Neural cell (in vitro differentiated cells): ENCODE measurements around the gene RAMP3. TPM values are rescaled to one million over a fixed set of nuclear protein-coding genes. Genes with fewer than 3 reads are reported as not detected.

ENCODE experiments used
- H2AFZ ChIP-seq: fragments of 200-600, 300-800 bp; sonication (generic), shearing (Covaris generic); 2 replicates; pipeline ENCODE4 v1.6.0; 2014; ENCODE audit warnings: low read depth, mild to moderate bottlenecking, antibody characterized with exemption, low read length, moderate library complexity
- H3F3A ChIP-seq: fragments of 200-600 bp; shearing (Covaris generic); 2 replicates; pipeline ENCODE4 v1.6.1; 2016; ENCODE audit warnings: mild to moderate bottlenecking, moderate library complexity, mixed read lengths, antibody characterized with exemption, low read length; ENCODE audit not compliant: insufficient read depth, poor library complexity, severe bottlenecking
- H3K27ac ChIP-seq: fragments of 200-600, 300-800 bp; sonication (generic), shearing (Covaris generic); 2 replicates; pipeline ENCODE4 v1.5.1; 2014; ENCODE audit warnings: mild to moderate bottlenecking, low read length, moderate library complexity
- H3K27me3 ChIP-seq: fragments of 300-800, 200-600 bp; sonication (generic), shearing (Covaris generic); 2 replicates; pipeline ENCODE4 v1.6.0; 2014; ENCODE audit warnings: mild to moderate bottlenecking, low read depth, low read length, moderate library complexity; ENCODE audit not compliant: insufficient read depth
- H3K36me3 ChIP-seq: fragments of 300-800, 200-600 bp; sonication (generic), shearing (Covaris generic); 2 replicates; pipeline ENCODE4 v1.5.1; 2014; ENCODE audit warnings: mild to moderate bottlenecking, antibody characterized with exemption, low read length, moderate library complexity; ENCODE audit not compliant: insufficient read depth
- H3K4me2 ChIP-seq: fragments of 300-800, 200-600 bp; sonication (generic), shearing (Covaris generic); 2 replicates; pipeline ENCODE4 v1.6.0; 2014; ENCODE audit warnings: mild to moderate bottlenecking, low read length
- H3K4me3 ChIP-seq: fragments of 300-800, 200-600 bp; sonication (generic), shearing (Covaris generic); 2 replicates; pipeline ENCODE4 v1.5.1; 2014; ENCODE audit warnings: mild to moderate bottlenecking, low read length, moderate library complexity
- H3K79me2 ChIP-seq: fragments of 200-600 bp; shearing (Covaris generic); replicated peaks from 2 replicates; pipeline ENCODE4 v1.6.0; 2014; ENCODE audit warnings: mild to moderate bottlenecking, low read length, moderate library complexity; ENCODE audit not compliant: insufficient read depth
- H3K9ac ChIP-seq: fragments of 300-800, 200-600 bp; sonication (generic), shearing (Covaris generic); 2 replicates; pipeline ENCODE4 v1.6.1; 2016; ENCODE audit warnings: mild to moderate bottlenecking, low read length, mixed read lengths
- H3K9me2 ChIP-seq: fragments of 200-600 bp; shearing (Covaris generic); 2 replicates; pipeline ENCODE4 v1.6.1; 2016; ENCODE audit warnings: mild to moderate bottlenecking, low read length, mixed read lengths; ENCODE audit not compliant: insufficient read depth
- H3K9me3 ChIP-seq: fragments of 200-600, 300-800 bp; sonication (generic), shearing (Covaris generic); 2 replicates; pipeline ENCODE4 v1.6.1; 2016; ENCODE audit warnings: mild to moderate bottlenecking, mixed run types, low read length, moderate library complexity, mixed read lengths
- H4K20me1 ChIP-seq: fragments of 200-600 bp; shearing (Covaris generic); 2 replicates; pipeline ENCODE4 v1.6.1; 2016; ENCODE audit warnings: mild to moderate bottlenecking, mixed run types; ENCODE audit not compliant: insufficient read depth
- CTCF ChIP-seq: fragments of 450-650 bp; IDR thresholded peaks from 2 replicates; pipeline ENCODE4 v1.5.1; 2014; ENCODE audit warnings: antibody characterized with exemption, mild to moderate bottlenecking, moderate library complexity; ENCODE audit not compliant: poor library complexity, severe bottlenecking
- EP300 ChIP-seq: fragments of 450-650 bp; conservative IDR thresholded peaks from 2 replicates; pipeline ENCODE4 v1.6.1; 2014; ENCODE audit warnings: antibody characterized with exemption, mild to moderate bottlenecking, moderate library complexity; ENCODE audit not compliant: poor library complexity, severe bottlenecking
- EZH2 ChIP-seq: fragments of 200-600, 300-800 bp; shearing (Covaris generic), sonication (generic); IDR thresholded peaks from 2 replicates; pipeline ENCODE4 v1.6.1; 2014; ENCODE audit warnings: antibody characterized with exemption, low read length, borderline replicate concordance, mild to moderate bottlenecking; ENCODE audit not compliant: insufficient read depth, poor library complexity, severe bottlenecking
- MXI1 ChIP-seq: fragments of 450-650 bp; conservative IDR thresholded peaks from 2 replicates; pipeline ENCODE4 v1.6.1; 2014; ENCODE audit warnings: antibody characterized with exemption, mild to moderate bottlenecking; ENCODE audit not compliant: poor library complexity, severe bottlenecking
- POLR2AphosphoS5 ChIP-seq: IDR thresholded peaks from 2 replicates; pipeline ENCODE4 v1.6.1; 2012
- RAD21 ChIP-seq: fragments of 450-650 bp; conservative IDR thresholded peaks from 2 replicates; pipeline ENCODE4 v1.6.1; 2014; ENCODE audit warnings: antibody characterized with exemption, mild to moderate bottlenecking, moderate library complexity
- REST ChIP-seq: IDR thresholded peaks from 2 replicates; pipeline ENCODE4 v1.6.1; 2012; ENCODE audit warnings: borderline replicate concordance
- SMC3 ChIP-seq: fragments of 450-650 bp; conservative IDR thresholded peaks from 2 replicates; pipeline ENCODE4 v1.6.1; 2014; ENCODE audit warnings: antibody characterized with exemption, mild to moderate bottlenecking, moderate library complexity; ENCODE audit not compliant: poor library complexity
- TAF1 ChIP-seq: IDR thresholded peaks from 2 replicates; pipeline ENCODE4 v1.6.1; 2012; ENCODE audit warnings: low read depth
- polyA plus RNA-seq: library from polyadenylated mRNA; depleted of rRNA; stranded (reverse); fragments of >200 nt; gene quantifications from 2 replicates; pipeline ENCODE4 v1.2.3, GENCODE V29; 2014

Gene RAMP3
- polyA plus RNA-seq, 1 donor from 2014 or later, result not detected

- Histone ChIP-seq H3K4me2 (no peak overlapping the region), H3K4me3 (no peak overlapping the region), H3K9me2 (no peaks in the 10 kb centered on the region), H3F3A (no peaks in the 10 kb centered on the region), H2AFZ (no peak overlapping the region), H3K9me3 (no peaks in the 10 kb centered on the region), H3K27ac (no peak overlapping the region), H3K79me2 (no peaks in the 10 kb centered on the region), H4K20me1 (no peaks in the 10 kb centered on the region), H3K27me3 (no peaks in the 10 kb centered on the region), H3K9ac (no peak overlapping the region), H3K36me3 (no peaks in the 10 kb centered on the region)
- TF ChIP-seq POLR2AphosphoS5, result no peak
- no peak for TF ChIP-seq RAD21
- TF ChIP-seq TAF1, result no peak
- no peak for TF ChIP-seq REST
- no peak for TF ChIP-seq MXI1
- TF ChIP-seq EP300, result no peak
- TF ChIP-seq EZH2, result no peak
- TF ChIP-seq CTCF, result no peak
- TF ChIP-seq SMC3, result no peak
Measured at GRCh38 chr7:45183711-45184210, 26.2 kb downstream of the RAMP3 start.

DNA sequence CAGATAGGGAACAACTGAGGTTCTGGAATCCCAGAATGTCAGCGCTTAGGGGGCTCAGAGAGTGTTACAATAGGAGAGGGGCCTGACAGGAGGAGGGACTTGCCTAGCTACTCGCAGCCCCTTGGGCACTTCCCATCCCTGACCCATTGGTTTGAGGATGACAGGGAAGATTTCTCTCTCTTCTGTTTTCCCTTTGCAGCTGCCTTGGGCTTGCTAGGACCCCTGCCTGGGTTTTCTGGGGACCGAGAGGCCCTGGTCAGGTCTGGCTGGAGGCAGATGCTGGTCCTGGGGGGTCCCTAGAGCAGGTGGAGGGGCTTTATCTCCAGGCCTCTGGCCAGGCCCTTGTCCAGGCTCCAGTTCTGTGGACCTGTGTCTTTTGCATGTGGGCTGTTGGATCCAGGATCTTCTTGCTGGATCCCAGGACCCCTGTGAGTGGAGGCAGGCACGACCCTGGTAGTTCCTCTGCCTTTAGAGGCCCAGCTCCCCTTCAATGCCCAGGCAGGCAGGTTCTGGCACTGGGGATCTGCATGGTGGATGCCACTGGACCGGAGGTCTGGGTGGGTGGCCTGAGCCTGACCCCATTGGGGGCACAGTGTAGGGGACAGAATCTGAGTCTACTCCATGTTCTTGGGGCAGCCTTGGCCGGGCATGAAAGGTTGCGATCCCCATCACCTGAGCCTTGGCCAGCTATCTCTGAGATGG, 26.9 kb downstream of the RAMP3 start:
- TF ChIP-seq EZH2, result no peak
- TF ChIP-seq RAD21, result no peak
- TF ChIP-seq CTCF, result no peak
- no peak for TF ChIP-seq TAF1
- TF ChIP-seq MXI1, result no peak
- TF ChIP-seq POLR2AphosphoS5, result no peak
- H3K9ac ChIP-seq, result no peak overlapping the region
- H3K4me3 ChIP-seq, result no peak overlapping the region
- H3K36me3 ChIP-seq, result no peaks in the 10 kb centered on the region
- H3K4me2 ChIP-seq, result no peak overlapping the region
- no peak overlapping the region for H3K27ac ChIP-seq
- H3K9me3 ChIP-seq, result no peaks in the 10 kb centered on the region
- no peaks in the 10 kb centered on the region for H4K20me1 ChIP-seq
- H3K9me2 ChIP-seq, result no peaks in the 10 kb centered on the region
- H3K27me3 ChIP-seq, result no peaks in the 10 kb centered on the region
- H3F3A ChIP-seq, result no peaks in the 10 kb centered on the region
- H3K79me2 ChIP-seq, result no peaks in the 10 kb centered on the region
- no peak overlapping the region for H2AFZ ChIP-seq
